ENCODE data around the gene RBM33.

Gene RBM33

DNA sequence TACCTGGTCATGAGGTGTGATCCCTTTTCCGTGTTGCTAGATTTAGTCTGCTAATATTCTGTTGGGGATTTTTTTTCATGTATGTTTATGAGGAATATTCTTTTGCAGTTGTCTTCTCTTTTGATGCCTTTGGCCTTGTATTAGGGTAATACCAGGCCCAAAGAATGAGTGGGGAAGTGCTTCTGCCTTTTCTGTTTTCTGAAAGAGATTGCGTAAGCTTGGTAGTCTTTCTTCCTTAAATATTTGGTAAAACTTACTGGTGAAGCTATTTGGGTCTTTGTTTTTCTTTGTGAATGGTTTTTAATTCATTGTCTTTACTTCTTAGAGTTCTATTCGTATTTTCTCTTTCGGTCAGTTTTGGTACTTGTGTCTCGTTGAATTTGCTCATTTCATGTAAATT lies 116.7 kb downstream of the RBM33 start:
- no peak overlapping the region for H3K4me2 ChIP-seq (ENCODE audit: insufficient read depth, low read length, poor library complexity, severe bottlenecking)
- H3K9me3 ChIP-seq (replicated peaks in 1 of 2; ENCODE audit: control insufficient read depth in 2 of 2, insufficient read depth in 1 of 2, low read depth in 1 of 2, low read length in 2 of 2) = peaks cover 11 to 44% of the 10 kb centered on the region in 2 donors
- WGBS, 2 donors (ENCODE audit: extremely low coverage in 2 of 2, insufficient read length in 2 of 2, insufficient replicate concordance in 1 of 2) = no CpG with 5 or more reads among the region's 5 CpGs
- H3K9ac ChIP-seq (ENCODE audit: low read depth, low read length, poor library complexity) = no peak overlapping the region
- no peak overlapping the region for H2AK5ac ChIP-seq (ENCODE audit: low read depth, low read length)
- H3K4me3 ChIP-seq (ENCODE audit: low read length in 2 of 2) = no peak overlapping the region
- no peak overlapping the region for H2AFZ ChIP-seq (ENCODE audit: low read length)
- DNase-seq (ENCODE audit: low spot score) = no peak
- no peak overlapping the region for H3K18ac ChIP-seq (ENCODE audit: low read length)
- no peak overlapping the region for H4K91ac ChIP-seq (ENCODE audit: low read depth, low read length, poor library complexity)
- peaks cover 3% of the 10 kb centered on the region for H3K79me1 ChIP-seq (ENCODE audit: low read depth, low read length)
- no peaks in the 10 kb centered on the region for H3K27me3 ChIP-seq (ENCODE audit: control insufficient read depth in 3 of 3, insufficient read depth in 3 of 3, low read depth in 1 of 3, low read length in 3 of 3)
- H3K36me3 ChIP-seq (replicated peaks in 1 of 2; ENCODE audit: control insufficient read depth in 2 of 2, insufficient read depth in 2 of 2, low read length in 2 of 2) = peaks cover 25 to 90% of the 10 kb centered on the region in 2 donors
- H2BK12ac ChIP-seq (ENCODE audit: low read length) = no peak overlapping the region
- H3K23ac ChIP-seq (ENCODE audit: low read depth, low read length, poor library complexity) = no peak overlapping the region
- no peak overlapping the region for H4K8ac ChIP-seq (ENCODE audit: low read depth, low read length)
- H3K27ac ChIP-seq (replicated peaks; ENCODE audit: low read length) = no peak overlapping the region
- no peak overlapping the region for H3K4ac ChIP-seq (ENCODE audit: low read length)
- no peak overlapping the region for H2BK120ac ChIP-seq (ENCODE audit: low read depth, low read length)
- H2BK5ac ChIP-seq (ENCODE audit: low read length) = no peak overlapping the region
- peaks cover 0 to 1% of the 10 kb centered on the region in 2 donors for H3K4me1 ChIP-seq (ENCODE audit: control insufficient read depth in 2 of 2, insufficient read depth in 1 of 2, low read depth in 1 of 2, low read length in 2 of 2)
- H2BK15ac ChIP-seq (ENCODE audit: low read length) = no peak overlapping the region
- H3K14ac ChIP-seq (ENCODE audit: low read length) = no peak overlapping the region

DNA sequence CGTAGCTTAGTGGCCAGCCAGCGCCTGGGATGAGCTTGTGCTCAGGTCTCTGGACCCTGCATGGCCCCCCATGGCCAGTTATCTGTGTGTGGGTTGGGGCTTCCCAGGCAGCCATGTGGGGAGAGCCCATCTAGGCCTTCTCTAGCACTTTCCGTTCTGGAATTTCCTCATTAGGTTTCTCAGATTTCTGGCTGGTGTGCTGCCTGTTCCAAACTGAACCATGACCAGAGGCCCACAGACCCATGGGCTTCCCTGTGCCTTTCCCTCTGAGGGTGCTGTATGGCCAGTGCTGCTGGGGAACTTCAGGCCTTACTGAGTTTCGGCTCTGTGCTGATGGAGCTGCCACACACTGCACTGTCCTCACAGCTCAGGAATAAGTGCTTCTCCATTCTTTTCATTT lies 117.6 kb downstream of the RBM33 start:
- Histone ChIP-seq H3K9ac (ENCODE audit: low read depth, low read length, poor library complexity) (peak overlapping the region; percentile 26), H3K27ac (replicated peaks; ENCODE audit: low read length) (no peak overlapping the region), H2AFZ (ENCODE audit: low read length) (no peak overlapping the region), H3K14ac (ENCODE audit: low read length) (no peak overlapping the region), H3K4me2 (ENCODE audit: insufficient read depth, low read length, poor library complexity, severe bottlenecking) (no peak overlapping the region), H3K79me1 (ENCODE audit: low read depth, low read length) (no peaks in the 10 kb centered on the region), H2BK5ac (ENCODE audit: low read length) (no peak overlapping the region), H3K4me1 (ENCODE audit: control insufficient read depth in 2 of 2, insufficient read depth in 1 of 2, low read depth in 1 of 2, low read length in 2 of 2) (peaks cover 0 to 1% of the 10 kb centered on the region in 2 donors), H3K18ac (ENCODE audit: low read length) (no peak overlapping the region), H2BK15ac (ENCODE audit: low read length) (no peak overlapping the region), H3K36me3 (replicated peaks in 1 of 2; ENCODE audit: control insufficient read depth in 2 of 2, insufficient read depth in 2 of 2, low read length in 2 of 2) (peaks cover 28 to 92% of the 10 kb centered on the region in 2 donors), H3K23ac (ENCODE audit: low read depth, low read length, poor library complexity) (no peak overlapping the region), H2AK5ac (ENCODE audit: low read depth, low read length) (no peak overlapping the region), H2BK120ac (ENCODE audit: low read depth, low read length) (no peak overlapping the region), H3K4ac (ENCODE audit: low read length) (no peak overlapping the region), H3K27me3 (ENCODE audit: control insufficient read depth in 3 of 3, insufficient read depth in 3 of 3, low read depth in 1 of 3, low read length in 3 of 3) (no peaks in the 10 kb centered on the region), H4K8ac (ENCODE audit: low read depth, low read length) (no peak overlapping the region), H4K91ac (ENCODE audit: low read depth, low read length, poor library complexity) (no peak overlapping the region), H3K4me3 (ENCODE audit: low read length in 2 of 2) (no peak overlapping the region), H2BK12ac (ENCODE audit: low read length) (no peak overlapping the region), H3K9me3 (replicated peaks in 1 of 2; ENCODE audit: control insufficient read depth in 2 of 2, insufficient read depth in 1 of 2, low read depth in 1 of 2, low read length in 2 of 2) (peaks cover 8 to 36% of the 10 kb centered on the region in 2 donors)
- DNase-seq (ENCODE audit: low spot score) = no peak
- no CpG with 5 or more reads among the region's 4 CpGs for WGBS, 2 donors (ENCODE audit: extremely low coverage in 2 of 2, insufficient read length in 2 of 2, insufficient replicate concordance in 1 of 2)

DNA sequence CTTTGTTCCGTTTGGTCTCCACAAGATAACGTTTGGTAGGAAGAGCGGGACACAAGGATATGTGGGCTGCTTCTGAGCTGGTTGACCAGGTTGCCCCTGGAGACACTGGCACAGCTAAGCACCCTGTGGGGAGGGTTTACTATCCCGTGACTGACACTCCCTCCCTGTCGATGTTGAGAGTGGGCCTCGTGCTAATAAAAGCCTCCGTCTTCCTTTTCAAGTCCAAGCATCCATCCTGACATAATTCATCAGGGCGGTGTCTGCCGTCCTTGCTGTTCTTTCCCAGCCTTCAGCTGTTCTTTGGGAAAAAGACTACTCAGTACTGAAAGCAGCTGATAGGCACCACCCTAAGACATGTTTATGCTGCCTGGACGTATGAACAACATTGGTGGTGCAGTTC lies 118.2 kb downstream of the RBM33 start:
- H2BK120ac ChIP-seq (ENCODE audit: low read depth, low read length) = no peak overlapping the region
- H2BK12ac ChIP-seq (ENCODE audit: low read length) = no peak overlapping the region
- no peak overlapping the region for H2BK15ac ChIP-seq (ENCODE audit: low read length)
- no peaks in the 10 kb centered on the region for H3K27me3 ChIP-seq (ENCODE audit: control insufficient read depth in 3 of 3, insufficient read depth in 3 of 3, low read depth in 1 of 3, low read length in 3 of 3)
- H3K79me1 ChIP-seq (ENCODE audit: low read depth, low read length) = no peaks in the 10 kb centered on the region
- no peak overlapping the region for H4K91ac ChIP-seq (ENCODE audit: low read depth, low read length, poor library complexity)
- WGBS, 2 donors (ENCODE audit: extremely low coverage in 2 of 2, insufficient read length in 2 of 2, insufficient replicate concordance in 1 of 2) = no CpG with 5 or more reads among the region's 10 CpGs
- H3K23ac ChIP-seq (ENCODE audit: low read depth, low read length, poor library complexity) = no peak overlapping the region
- H3K9me3 ChIP-seq (replicated peaks in 1 of 2; ENCODE audit: control insufficient read depth in 2 of 2, insufficient read depth in 1 of 2, low read depth in 1 of 2, low read length in 2 of 2) = peaks cover 7 to 30% of the 10 kb centered on the region in 2 donors
- peaks cover 0 to 1% of the 10 kb centered on the region in 2 donors for H3K4me1 ChIP-seq (ENCODE audit: control insufficient read depth in 2 of 2, insufficient read depth in 1 of 2, low read depth in 1 of 2, low read length in 2 of 2)
- no peak overlapping the region for H3K4me3 ChIP-seq (ENCODE audit: low read length in 2 of 2)
- no peak for DNase-seq (ENCODE audit: low spot score)
- no peak overlapping the region for H2BK5ac ChIP-seq (ENCODE audit: low read length)
- H4K8ac ChIP-seq (ENCODE audit: low read depth, low read length) = no peak overlapping the region
- H3K18ac ChIP-seq (ENCODE audit: low read length) = no peak overlapping the region
- no peak overlapping the region for H2AK5ac ChIP-seq (ENCODE audit: low read depth, low read length)
- H2AFZ ChIP-seq (ENCODE audit: low read length) = no peak overlapping the region
- no peak overlapping the region for H3K27ac ChIP-seq (replicated peaks; ENCODE audit: low read length)
- no peak overlapping the region for H3K4ac ChIP-seq (ENCODE audit: low read length)
- H3K4me2 ChIP-seq (ENCODE audit: insufficient read depth, low read length, poor library complexity, severe bottlenecking) = no peak overlapping the region
- no peak overlapping the region for H3K14ac ChIP-seq (ENCODE audit: low read length)
- H3K36me3 ChIP-seq (replicated peaks in 1 of 2; ENCODE audit: control insufficient read depth in 2 of 2, insufficient read depth in 2 of 2, low read length in 2 of 2) = peaks cover 30 to 93% of the 10 kb centered on the region in 2 donors
- H3K9ac ChIP-seq (ENCODE audit: low read depth, low read length, poor library complexity) = no peak overlapping the region

DNA sequence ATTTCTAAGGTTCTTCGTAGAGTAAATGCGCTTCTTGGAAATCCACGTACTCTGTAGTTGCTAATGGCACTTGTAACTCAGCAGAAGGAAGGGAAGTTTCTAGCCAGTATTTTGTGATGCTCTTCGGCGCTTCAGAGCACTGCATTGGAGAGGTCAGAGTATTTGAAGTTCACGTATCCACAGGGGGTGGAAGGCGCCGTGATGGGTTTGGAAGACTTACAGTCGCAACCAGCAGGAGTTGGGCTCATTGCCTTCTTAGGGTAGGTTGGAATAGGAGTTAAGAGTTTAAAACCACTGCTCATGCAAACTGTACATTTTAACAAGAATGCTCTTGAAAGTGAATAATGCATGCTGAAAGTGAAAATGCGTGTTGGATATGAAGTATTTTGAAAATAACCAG lies 118.7 kb downstream of the RBM33 start:
- no peak overlapping the region for H3K4ac ChIP-seq (ENCODE audit: low read length)

More for the DNA sequence above, 118.7 kb downstream of the RBM33 start:
- Histone ChIP-seq H3K18ac (ENCODE audit: low read length) (no peak overlapping the region), H3K36me3 (replicated peaks in 1 of 2; ENCODE audit: control insufficient read depth in 2 of 2, insufficient read depth in 2 of 2, low read length in 2 of 2) (peaks cover 33 to 93% of the 10 kb centered on the region in 2 donors), H3K23ac (ENCODE audit: low read depth, low read length, poor library complexity) (no peak overlapping the region), H3K14ac (ENCODE audit: low read length) (no peak overlapping the region), H2BK120ac (ENCODE audit: low read depth, low read length) (no peak overlapping the region), H3K9ac (ENCODE audit: low read depth, low read length, poor library complexity) (no peak overlapping the region), H2BK15ac (ENCODE audit: low read length) (no peak overlapping the region), H3K4me2 (ENCODE audit: insufficient read depth, low read length, poor library complexity, severe bottlenecking) (no peak overlapping the region), H3K27me3 (ENCODE audit: control insufficient read depth in 3 of 3, insufficient read depth in 3 of 3, low read depth in 1 of 3, low read length in 3 of 3) (no peaks in the 10 kb centered on the region), H3K4me3 (ENCODE audit: low read length in 2 of 2) (no peak overlapping the region), H4K8ac (ENCODE audit: low read depth, low read length) (no peak overlapping the region), H3K27ac (replicated peaks; ENCODE audit: low read length) (no peak overlapping the region), H3K9me3 (replicated peaks in 1 of 2; ENCODE audit: control insufficient read depth in 2 of 2, insufficient read depth in 1 of 2, low read depth in 1 of 2, low read length in 2 of 2) (peaks cover 5 to 25% of the 10 kb centered on the region in 2 donors), H3K4me1 (ENCODE audit: control insufficient read depth in 2 of 2, insufficient read depth in 1 of 2, low read depth in 1 of 2, low read length in 2 of 2) (peaks cover 0 to 1% of the 10 kb centered on the region in 2 donors), H2AK5ac (ENCODE audit: low read depth, low read length) (no peak overlapping the region), H2BK12ac (ENCODE audit: low read length) (no peak overlapping the region), H4K91ac (ENCODE audit: low read depth, low read length, poor library complexity) (no peak overlapping the region), H2BK5ac (ENCODE audit: low read length) (no peak overlapping the region), H3K79me1 (ENCODE audit: low read depth, low read length) (no peaks in the 10 kb centered on the region), H2AFZ (ENCODE audit: low read length) (no peak overlapping the region)
- no CpG with 5 or more reads among the region's 10 CpGs for WGBS, 2 donors (ENCODE audit: extremely low coverage in 2 of 2, insufficient read length in 2 of 2, insufficient replicate concordance in 1 of 2)
- no peak for DNase-seq (ENCODE audit: low spot score)
